ENCODE data around the gene SNUPN.

SNUPN gene

DNA sequence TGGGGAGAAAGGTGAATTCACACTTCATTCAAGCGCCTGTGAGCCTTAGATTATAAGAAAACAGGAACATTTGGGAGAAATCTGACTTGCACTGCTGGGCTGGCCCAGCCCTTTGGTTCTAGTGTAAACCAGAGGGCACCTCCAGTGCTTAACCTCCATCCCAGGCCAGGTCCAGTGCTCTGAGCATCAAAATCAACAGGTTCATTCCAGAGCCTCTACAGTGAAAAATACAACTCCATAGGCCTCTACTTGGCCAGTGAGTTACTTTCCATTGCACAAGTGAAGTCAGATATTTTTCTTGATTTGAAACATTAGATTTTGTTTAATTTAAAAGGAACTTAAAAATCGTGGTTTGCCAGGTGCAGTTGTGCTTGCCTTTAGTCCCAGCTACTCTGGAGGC is 3.0 kb downstream of the SNUPN start:
- Mint-ChIP-seq H3K36me3 (ENCODE audit: low read depth) (peaks cover 48% of the 10 kb centered on the region), H3K9me3 (no peaks in the 10 kb centered on the region), H3K27me3 (no peaks in the 10 kb centered on the region), H3K27ac (peak overlapping the region; percentile 91), H3K4me3 (no peak overlapping the region), H3K4me1 (ENCODE audit: low read depth) (peaks cover 55% of the 10 kb centered on the region)
- no peak for DNase-seq

DNA sequence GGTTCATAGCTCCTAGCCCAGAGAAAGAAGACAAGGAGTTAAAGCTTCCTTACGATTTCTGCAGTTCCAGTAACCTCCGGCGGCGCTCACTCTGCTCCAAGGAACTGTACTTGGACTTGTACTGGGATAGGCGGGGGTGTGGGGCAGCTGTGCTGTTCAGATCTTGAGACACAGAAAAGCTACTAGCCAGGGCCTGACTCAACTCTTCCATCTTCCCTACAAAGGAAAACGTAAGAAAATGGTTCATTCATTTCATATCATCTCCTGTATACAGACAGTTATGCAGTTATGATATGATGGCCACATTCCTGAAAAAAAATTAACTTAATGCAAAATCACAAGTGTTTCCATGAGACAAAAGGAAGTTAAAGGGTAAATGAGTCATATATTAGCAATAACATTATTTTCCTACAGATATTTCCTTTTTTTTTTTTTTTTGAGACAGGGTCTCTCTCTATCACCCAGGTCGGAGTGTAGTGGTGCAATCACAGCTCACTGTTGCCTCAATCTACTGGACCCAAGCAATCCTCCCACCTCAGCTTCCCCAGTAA is 4.6 kb downstream of the SNUPN start:
- Mint-ChIP-seq H3K27me3 (no peaks in the 10 kb centered on the region), H3K4me1 (ENCODE audit: low read depth) (peaks cover 45% of the 10 kb centered on the region), H3K9me3 (no peaks in the 10 kb centered on the region), H3K36me3 (ENCODE audit: low read depth) (peaks cover 63% of the 10 kb centered on the region), H3K4me3 (peak overlapping the region; percentile 32), H3K27ac (peak overlapping the region; percentile 90)
- DNase-seq: no peak

DNA sequence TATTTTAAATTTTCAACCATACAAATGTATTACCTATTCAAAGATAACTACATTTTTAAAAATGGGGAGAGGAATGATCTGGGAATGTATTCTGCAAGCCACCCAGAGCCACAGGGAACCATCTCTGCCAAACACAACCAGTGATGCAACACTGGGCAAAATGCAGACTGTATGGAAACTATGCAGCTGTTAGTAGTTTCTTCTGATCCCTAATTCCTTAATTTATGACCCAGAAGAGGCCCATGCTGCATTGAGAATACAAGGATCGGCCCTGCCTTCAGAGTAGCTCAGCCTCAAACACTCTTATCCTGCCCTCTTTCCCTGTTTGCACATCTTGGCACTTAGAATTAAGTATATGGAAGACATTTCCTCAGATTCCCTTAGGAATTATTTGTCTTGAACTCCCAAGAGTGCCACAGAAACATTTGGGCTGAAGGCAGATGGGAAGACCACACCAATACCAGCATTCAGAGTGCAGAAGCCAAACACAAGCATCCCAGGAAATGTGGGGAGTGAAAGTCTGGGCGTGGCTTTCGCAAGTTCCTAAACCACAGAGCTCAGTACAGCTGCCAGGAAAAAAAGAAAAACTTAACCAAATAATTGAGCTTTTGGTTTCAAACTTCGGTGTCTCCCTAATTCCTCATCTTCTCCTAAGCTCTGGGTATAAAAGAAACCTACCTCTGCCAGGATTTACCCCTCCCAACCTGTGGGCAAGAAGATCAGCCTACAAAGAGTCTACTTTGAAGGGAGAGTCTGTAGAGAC is 5.3 kb downstream of the SNUPN start:
- Mint-ChIP-seq H3K9me3 (no peaks in the 10 kb centered on the region), H3K4me1 (ENCODE audit: low read depth) (peaks cover 44% of the 10 kb centered on the region), H3K27me3 (no peaks in the 10 kb centered on the region), H3K36me3 (ENCODE audit: low read depth) (peaks cover 63% of the 10 kb centered on the region), H3K4me3 (no peak overlapping the region), H3K27ac (peak overlapping the region; percentile 90)
- DNase-seq: no peak

DNA sequence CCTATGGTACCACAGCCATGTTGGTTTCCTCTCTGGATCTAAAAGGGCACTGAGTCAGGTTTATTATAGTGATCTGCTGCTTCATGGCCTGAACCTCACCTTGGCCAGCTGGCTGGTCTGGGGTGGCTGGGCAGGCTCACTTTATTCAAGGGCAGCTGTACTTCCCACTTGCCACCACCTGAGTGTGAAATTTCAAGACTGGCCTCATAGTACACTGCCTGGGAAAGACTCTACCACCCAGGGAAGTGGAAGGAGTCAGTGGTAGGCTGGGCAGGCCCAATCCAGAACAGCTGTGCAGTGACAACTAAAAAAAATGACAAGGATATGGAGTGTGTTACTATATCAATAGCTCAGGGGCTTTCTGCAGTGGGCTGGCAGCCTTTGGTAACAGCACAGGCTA is 8.8 kb downstream of the SNUPN start:
- H3K27ac Mint-ChIP-seq: peak overlapping the region; percentile 53
- H3K4me3 Mint-ChIP-seq: no peak overlapping the region
- peaks cover 28% of the 10 kb centered on the region for H3K4me1 Mint-ChIP-seq (ENCODE audit: low read depth)
- no peak for DNase-seq
- peaks cover 88% of the 10 kb centered on the region for H3K36me3 Mint-ChIP-seq (ENCODE audit: low read depth)
- no peaks in the 10 kb centered on the region for H3K9me3 Mint-ChIP-seq
- H3K27me3 Mint-ChIP-seq: no peaks in the 10 kb centered on the region

DNA sequence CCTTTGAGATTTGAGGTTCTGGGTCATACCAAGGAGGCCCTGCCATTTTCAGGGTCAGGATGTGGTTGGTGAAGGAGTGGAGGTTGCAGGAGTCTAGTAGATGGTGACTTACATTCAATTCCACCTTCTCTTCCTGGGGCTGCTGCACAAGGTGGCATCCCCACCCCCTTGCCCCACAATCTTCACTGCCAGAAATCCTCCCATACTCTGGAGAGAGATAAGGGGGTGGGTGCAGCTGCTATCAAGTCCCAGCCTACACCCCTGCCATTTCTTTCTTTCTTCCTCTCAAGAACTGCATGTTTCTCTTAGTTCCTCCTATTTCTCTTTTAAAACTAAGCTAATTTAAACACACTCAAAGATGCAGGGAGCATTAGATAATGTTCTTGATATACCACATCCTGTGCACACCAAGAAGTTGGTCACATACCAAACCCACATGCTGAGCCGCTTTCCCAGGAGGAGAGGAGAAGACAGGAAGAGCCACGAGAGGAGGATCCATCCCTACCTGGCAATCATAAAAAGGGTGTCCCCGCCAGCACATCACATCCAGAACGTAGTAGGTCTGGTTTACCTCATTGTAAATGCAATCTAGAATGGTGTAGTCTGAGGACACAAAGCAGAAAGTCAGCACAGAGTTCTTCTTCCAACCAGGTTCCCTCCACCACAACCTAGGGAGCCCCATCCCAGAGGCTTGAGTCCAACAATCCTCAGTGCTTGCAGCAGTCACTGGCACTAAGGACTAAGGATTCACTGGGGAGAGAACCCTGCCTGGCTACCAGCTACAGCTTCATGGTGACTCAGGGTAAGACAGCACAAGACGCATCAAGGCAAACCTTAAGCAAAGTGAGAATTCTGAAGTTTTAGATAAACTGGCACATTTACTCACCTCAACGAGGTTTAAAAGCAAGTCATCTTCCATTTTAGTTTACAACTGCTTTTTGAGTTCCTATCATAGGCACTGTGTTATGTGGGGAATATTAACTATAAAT is 18.5 kb downstream of the SNUPN start:
- no peaks in the 10 kb centered on the region for H3K9me3 Mint-ChIP-seq
- DNase-seq: peak; percentile 39
- H3K4me3 Mint-ChIP-seq: peak overlapping the region; percentile 25
- H3K4me1 Mint-ChIP-seq (ENCODE audit: low read depth): peaks cover 40% of the 10 kb centered on the region
- peak overlapping the region; percentile 87 for H3K27ac Mint-ChIP-seq
- H3K27me3 Mint-ChIP-seq: no peaks in the 10 kb centered on the region
- peaks cover 76% of the 10 kb centered on the region for H3K36me3 Mint-ChIP-seq (ENCODE audit: low read depth)

DNA sequence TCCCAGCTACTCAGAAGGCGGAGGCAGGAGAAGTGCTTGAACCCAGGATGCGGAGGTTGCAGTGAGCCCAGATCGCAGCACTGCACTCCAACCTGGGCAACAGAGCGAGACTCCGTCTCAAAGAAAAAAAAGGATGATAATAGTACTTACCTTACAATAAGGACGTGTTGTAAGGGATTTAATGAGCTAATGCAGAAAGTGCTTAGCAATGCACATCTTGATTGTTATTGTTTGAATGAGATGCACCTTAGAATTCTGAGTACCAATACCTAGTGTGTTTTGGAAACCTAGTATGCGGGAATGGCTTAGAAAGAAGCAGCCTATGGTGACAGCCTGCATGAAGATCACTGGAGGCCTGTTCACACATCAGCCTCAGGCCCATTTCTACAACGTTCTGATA is 19.5 kb downstream of the SNUPN start:
- H3K27ac Mint-ChIP-seq: peak overlapping the region; percentile 87
- no peaks in the 10 kb centered on the region for H3K27me3 Mint-ChIP-seq
- H3K4me3 Mint-ChIP-seq: no peak overlapping the region
- H3K36me3 Mint-ChIP-seq (ENCODE audit: low read depth): peaks cover 79% of the 10 kb centered on the region
- no peaks in the 10 kb centered on the region for H3K9me3 Mint-ChIP-seq
- DNase-seq: no peak
- peaks cover 40% of the 10 kb centered on the region for H3K4me1 Mint-ChIP-seq (ENCODE audit: low read depth)

DNA sequence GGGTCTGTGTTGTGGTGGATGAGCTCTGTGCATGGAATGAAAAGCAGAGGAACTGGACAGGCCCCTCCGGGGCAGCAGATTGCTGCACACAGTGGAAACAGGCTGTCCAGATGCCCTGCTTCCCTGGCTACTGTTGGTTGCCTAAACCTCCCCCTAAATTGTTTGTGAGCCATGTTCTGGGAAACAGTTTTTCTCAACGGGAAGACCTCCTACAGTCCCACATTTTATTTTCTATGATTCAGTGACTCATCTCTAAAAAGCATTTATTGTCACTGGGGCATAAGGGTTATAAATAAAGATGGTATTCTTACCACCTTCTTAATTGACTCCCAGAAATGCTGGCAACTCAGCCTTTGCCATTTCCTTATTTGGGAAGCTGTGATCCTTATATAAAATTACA is 26.1 kb downstream of the SNUPN start:
- H3K36me3 Mint-ChIP-seq (ENCODE audit: low read depth): peaks cover 83% of the 10 kb centered on the region
- no peaks in the 10 kb centered on the region for H3K9me3 Mint-ChIP-seq
- peaks cover 25% of the 10 kb centered on the region for H3K4me1 Mint-ChIP-seq (ENCODE audit: low read depth)
- H3K27me3 Mint-ChIP-seq: no peaks in the 10 kb centered on the region
- no peak for DNase-seq
- no peak overlapping the region for H3K4me3 Mint-ChIP-seq
- H3K27ac Mint-ChIP-seq: no peak overlapping the region

DNA sequence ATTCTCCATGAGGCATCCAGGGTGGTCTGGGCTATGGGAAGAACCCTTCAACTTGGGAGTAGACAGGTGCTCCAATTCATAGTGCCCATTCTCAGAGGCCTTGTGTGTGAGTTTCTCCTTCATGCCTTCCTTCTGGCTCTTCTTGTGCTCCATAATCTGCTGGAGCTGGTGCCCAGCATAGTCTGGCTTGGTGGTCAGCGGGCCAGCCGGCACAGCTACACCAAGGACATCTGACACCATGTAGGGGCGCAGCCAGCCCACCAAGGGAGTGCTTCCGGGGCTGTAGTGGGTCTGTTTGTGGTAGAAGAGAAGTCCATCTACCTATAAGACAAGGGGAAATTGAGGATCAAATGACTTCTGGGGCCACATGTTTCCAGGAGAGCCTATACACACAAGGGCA is 27.2 kb downstream of the SNUPN start:
- H3K27me3 Mint-ChIP-seq: no peaks in the 10 kb centered on the region
- no peak overlapping the region for H3K4me3 Mint-ChIP-seq
- peaks cover 22% of the 10 kb centered on the region for H3K4me1 Mint-ChIP-seq (ENCODE audit: low read depth)
- DNase-seq: no peak
- H3K9me3 Mint-ChIP-seq: no peaks in the 10 kb centered on the region
- H3K36me3 Mint-ChIP-seq (ENCODE audit: low read depth): peaks cover 82% of the 10 kb centered on the region
- H3K27ac Mint-ChIP-seq: peak overlapping the region; percentile 84

DNA sequence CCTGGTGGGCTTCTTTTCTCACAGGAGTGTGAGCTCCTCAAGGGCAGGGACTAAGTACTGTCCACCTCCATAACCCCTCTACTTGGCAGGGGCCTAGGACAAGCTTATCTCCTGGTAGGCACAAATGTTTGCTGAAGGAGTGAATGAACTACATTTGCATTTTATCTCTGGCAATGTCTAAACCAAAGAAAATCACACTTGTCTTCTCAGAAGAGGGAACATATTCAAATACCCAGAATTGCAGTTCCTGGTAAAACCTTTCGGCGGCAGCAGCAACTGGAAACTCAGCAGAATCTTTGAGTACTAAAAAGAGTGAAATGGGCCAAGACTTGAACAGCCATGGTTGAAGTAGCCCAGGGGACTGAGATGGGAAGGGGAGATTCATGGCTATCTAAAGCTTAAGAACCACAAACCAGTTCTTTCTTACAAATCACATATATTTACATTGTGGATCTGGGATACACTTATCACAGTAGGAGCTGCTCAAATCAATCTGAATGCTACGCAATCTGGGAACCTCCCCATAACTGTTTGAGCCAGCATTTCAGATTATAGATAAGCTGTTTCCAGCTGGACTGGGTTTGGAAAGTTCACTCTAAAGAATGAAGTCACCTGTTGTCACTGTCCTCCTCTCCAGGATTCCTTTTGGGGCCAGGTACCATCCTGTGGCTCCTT is 27.7 kb downstream of the SNUPN start:
- Mint-ChIP-seq H3K27me3 (no peaks in the 10 kb centered on the region), H3K4me1 (ENCODE audit: low read depth) (peaks cover 22% of the 10 kb centered on the region), H3K36me3 (ENCODE audit: low read depth) (peaks cover 84% of the 10 kb centered on the region), H3K4me3 (no peak overlapping the region), H3K27ac (peak overlapping the region; percentile 84), H3K9me3 (no peaks in the 10 kb centered on the region)
- no peak for DNase-seq

DNA sequence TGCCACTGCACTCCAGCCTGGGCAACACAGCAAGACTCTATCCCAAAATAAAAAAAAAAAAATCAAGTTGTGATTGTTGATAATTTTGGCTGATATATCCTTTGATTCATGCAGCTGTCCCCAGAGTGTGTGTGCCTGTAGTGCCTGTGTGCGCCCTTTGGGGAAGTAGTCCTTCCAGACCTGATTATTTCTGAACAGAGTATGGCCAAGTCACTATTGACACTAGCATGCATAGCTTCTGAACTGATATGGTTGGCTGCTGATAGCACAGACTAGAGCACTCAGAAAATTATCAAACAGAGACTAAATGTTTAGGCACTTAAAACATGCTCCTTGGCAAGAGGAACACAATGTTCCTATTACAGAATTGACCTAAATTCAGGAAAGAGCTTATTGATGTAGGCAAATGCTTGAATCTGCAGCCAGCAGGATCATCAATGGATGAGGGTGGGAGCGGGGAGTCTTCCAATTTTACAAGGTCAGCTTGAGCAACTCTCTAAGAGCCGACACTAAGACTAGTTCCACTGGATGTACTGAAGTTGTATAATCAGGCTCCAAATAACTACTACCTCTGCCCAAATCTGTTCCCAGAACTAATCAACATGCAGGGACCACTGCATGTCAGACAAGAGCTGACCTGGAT is 28.7 kb downstream of the SNUPN start:
- Mint-ChIP-seq H3K4me3 (no peak overlapping the region), H3K9me3 (no peaks in the 10 kb centered on the region), H3K36me3 (ENCODE audit: low read depth) (peaks cover 87% of the 10 kb centered on the region), H3K27me3 (no peaks in the 10 kb centered on the region), H3K27ac (peak overlapping the region; percentile 84), H3K4me1 (ENCODE audit: low read depth) (peaks cover 22% of the 10 kb centered on the region)
- no peak for DNase-seq

DNA sequence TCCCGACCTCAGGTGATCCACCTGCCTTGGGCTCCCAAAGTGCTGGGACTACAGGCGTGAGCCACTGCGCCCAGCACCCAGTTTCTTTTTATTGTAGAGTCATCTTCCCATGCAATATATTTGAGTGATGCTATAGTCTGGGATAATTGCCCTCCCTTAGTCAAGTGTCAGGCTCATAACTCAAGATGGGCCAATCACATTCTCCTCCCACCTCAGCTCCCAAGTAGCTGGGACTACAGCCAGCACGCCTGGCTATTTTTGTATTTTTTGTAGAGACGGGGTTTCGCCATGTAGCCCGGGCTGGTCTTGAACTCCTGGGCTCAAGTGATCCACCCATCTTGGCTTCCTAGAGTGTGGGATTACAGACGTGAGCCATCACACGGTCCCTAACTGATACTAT is 31.2 kb downstream of the SNUPN start:
- Mint-ChIP-seq H3K4me3 (no peak overlapping the region), H3K4me1 (ENCODE audit: low read depth) (peaks cover 31% of the 10 kb centered on the region), H3K9me3 (no peaks in the 10 kb centered on the region), H3K27ac (no peak overlapping the region), H3K27me3 (no peaks in the 10 kb centered on the region), H3K36me3 (ENCODE audit: low read depth) (peaks cover 75% of the 10 kb centered on the region)
- no peak for DNase-seq

DNA sequence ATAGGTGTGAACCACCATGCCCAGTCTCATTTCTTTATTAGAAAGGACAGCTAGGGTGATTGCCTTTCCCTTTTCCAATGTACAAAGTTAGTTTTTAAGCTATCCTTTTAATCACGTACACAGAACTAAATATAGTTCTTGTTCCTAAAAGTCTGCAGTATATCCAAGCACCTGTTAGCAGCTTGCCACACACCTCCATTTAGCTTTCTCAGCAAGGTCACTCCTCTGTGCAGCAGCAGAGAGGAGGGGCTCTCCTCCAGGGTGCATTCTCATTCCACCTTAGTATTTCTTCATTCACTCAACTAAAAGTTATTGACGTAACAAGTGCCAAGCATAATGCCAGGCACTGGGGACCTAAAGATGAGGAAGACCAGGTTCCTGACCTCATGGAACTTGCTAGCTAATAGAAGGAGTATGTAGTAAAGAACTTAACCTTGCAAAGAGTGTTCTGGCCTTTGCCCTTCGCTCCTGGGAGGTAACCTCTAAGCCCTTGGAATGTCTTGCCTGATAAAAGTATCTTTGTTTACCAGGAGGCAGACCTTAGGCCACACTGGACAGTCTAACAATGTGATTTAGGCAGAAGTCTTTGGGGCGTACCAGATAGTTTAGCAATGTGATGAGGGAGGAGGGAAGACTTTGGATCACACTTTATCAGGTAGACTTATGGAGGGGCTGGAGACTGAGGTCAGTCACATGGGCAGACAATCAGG is 33.7 kb downstream of the SNUPN start:
- no peak overlapping the region for H3K27ac Mint-ChIP-seq
- H3K36me3 Mint-ChIP-seq (ENCODE audit: low read depth): peaks cover 64% of the 10 kb centered on the region
- peaks cover 14% of the 10 kb centered on the region for H3K4me1 Mint-ChIP-seq (ENCODE audit: low read depth)
- H3K27me3 Mint-ChIP-seq: no peaks in the 10 kb centered on the region
- no peaks in the 10 kb centered on the region for H3K9me3 Mint-ChIP-seq
- no peak overlapping the region for H3K4me3 Mint-ChIP-seq
- no peak for DNase-seq

DNA sequence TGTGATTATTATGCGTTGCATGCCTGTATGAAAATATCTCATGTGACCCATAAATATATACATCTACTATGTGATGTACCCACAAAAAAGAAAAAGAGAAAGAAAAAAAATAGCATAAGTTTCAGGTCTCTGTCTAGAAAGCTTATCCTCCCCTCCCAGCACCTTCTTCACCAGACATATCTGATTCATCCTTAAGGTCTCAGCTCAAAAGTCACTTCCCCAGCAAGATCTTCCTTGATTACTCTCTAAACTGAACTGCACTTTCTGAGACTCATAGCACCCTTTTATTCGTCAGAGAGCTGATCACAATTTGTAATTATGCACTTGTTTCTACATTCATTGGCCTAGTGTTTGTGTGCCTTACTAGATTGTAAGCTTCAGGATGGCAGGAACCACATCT is 35.3 kb downstream of the SNUPN start:
- no peak for DNase-seq
- H3K27ac Mint-ChIP-seq: peak overlapping the region; percentile 18
- H3K4me1 Mint-ChIP-seq (ENCODE audit: low read depth): peaks cover 12% of the 10 kb centered on the region
- H3K27me3 Mint-ChIP-seq: no peaks in the 10 kb centered on the region
- no peaks in the 10 kb centered on the region for H3K9me3 Mint-ChIP-seq
- no peak overlapping the region for H3K4me3 Mint-ChIP-seq
- H3K36me3 Mint-ChIP-seq (ENCODE audit: low read depth): peaks cover 56% of the 10 kb centered on the region

All from activated T-cell treated with anti-CD3 and anti-CD28 coated beads, Interleukin-2, amount 50 U/mL, for 24 hours (primary cell).